ENCODE results near the gene CRYBG1.
"Not testable (repeated sequence)": the region's sequence is repeated elsewhere in the genome, so short reads cannot be mapped to it uniquely, and the experiment has no call there.

CRYBG1 gene

DNA sequence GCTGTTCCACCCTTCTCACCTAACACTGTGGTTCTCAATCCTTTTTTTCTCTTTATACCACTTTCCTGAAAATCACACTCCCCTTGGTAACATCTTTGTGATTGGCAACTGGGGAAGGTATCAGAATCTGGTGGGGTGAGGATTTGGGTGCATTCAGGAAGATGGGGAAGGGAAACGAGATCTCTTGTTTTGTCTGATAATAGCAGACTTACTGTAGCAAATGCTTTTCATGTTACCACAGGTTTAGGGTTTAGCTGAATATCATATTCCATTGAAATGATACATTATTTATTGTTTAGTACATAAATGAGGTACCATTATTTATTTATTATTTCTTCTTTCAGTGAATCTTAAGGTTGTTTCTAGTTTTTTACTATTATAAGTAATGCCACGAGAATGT lies 168.0 kb downstream of the CRYBG1 start:
- no peak for DNase-seq

DNA sequence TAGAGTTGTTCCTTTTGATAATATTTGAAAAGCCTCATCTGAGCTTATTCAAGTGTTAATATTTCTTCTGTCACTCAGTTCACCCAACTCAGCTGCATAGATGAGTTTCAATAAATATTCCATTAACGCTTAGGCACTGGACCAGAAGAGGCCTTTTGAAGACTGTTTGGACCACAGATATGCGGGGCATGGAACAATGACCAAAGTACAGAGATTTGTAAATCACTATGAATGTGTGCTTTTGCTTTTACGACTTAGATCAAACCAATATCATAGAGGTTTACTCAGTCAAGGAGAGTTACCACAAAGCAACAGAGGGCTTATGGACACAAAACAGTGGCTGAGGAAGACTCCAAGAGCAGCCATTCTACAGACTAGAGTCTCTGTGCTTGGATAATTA lies 168.9 kb downstream of the CRYBG1 start:
- no peak for DNase-seq

DNA sequence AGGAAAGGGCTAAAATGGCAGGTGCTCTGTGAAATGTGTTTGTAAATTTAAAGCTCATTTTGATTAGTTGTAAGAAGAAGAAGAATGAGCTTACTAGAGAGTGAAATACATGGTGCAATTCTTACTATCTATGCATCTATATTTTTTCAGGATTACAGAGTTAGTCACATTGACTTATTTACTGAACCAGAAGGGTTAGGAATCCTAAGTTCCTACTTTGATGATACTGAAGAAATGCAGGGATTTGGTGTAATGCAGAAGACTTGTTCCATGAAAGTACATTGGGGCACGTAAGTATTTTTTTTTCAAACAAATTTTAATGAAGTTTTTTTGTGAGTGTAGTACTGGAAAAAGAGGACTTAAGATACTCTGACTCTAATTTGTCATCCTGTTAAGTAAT lies 169.5 kb downstream of the CRYBG1 start:
- no peak for DNase-seq

DNA sequence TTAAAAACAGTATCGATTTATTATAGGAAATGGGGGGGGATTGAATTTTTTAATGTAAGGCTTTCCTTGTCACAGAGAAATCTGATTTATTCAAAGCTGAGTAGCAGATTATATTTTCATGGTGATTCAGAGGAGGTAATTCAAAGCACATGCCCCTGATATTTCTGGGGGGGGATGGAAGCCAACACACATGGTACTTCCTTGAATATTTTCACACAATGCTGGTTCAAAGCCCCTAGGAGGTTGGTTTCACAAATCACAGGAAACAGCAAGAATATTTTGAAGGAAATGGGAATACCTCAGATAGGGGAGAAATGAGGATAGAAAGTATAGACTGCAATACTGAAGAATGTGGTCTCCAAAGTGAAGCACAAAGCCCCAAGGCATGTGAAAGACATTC lies 170.0 kb downstream of the CRYBG1 start:
- DNase-seq = no peak

DNA sequence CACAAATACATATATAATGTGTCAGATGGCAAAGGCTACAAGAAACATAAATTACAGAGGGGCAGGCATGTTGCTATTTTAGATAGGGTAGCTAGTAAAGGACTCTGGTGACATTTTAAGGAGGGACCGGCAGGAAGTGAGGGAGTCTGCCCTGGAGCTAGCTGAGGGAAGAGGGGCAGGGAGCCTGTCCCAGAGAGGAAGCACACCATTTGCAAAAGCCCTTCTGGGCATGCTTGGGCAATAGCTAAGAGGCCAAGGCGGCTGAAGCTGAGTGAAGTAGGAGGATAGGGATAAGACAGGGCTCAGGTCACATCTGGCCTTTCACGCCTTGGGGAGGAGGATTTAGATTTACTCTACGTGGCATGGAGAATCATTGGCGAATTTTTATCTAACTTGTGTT lies 172.5 kb downstream of the CRYBG1 start:
- no peak for DNase-seq

DNA sequence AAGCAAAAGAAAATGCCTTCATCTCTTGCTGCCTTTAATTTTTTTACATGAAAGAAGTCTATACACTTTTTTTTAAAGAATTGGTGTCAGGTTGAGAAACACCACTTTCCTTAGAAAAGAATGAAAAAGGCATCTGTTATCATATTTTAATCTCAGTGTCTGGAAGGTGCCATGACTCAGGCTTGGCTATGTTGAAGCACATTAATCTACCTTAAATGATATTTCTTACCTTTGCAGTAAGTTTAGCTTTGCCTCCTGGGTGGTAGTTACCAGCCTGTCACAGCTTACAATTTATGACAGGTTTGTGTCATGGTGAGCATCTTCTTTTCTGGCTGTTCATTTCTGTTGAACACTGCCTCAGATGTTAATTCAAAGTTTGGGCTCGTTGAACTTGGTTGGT lies 173.5 kb downstream of the CRYBG1 start:
- DNase-seq = no peak

DNA sequence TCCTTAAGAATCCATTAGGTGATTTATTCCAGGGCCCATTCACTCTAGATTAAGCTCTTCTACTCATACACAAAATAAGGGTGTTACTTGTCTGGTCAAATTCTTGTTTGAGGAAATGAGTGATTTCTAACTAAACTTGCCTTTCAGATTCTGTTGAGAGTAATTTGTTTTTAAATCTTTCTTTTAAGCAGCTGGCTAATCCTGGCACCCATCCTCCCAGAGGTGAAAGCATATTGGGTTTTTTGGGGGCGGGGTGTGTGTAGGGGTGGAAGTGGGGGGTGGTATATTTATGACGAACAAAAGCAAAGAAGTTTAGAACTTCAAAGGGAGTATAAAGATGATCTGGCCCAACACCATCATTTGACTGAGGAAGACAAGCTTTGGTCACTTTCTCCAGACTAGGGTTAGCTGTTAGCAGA lies 174.1 kb downstream of the CRYBG1 start:
- no peak for DNase-seq

DNA sequence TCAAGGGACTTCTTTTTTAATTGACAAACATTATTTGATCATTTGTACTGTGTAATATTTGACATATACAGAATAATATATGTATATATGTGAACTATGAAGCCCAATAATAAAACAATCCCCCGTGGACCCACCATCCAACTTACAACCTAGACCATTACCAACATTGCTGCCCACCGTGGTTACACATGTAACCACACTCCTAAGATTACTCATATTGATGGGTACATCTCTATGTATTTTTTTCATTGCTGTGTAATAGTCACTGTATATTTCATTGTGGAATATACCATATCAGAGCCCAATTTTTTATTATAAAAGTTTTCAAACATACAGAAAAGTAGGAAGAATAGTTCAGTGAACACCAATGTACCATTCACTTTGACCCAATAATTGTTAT lies 174.5 kb downstream of the CRYBG1 start:
- no peak for DNase-seq

DNA sequence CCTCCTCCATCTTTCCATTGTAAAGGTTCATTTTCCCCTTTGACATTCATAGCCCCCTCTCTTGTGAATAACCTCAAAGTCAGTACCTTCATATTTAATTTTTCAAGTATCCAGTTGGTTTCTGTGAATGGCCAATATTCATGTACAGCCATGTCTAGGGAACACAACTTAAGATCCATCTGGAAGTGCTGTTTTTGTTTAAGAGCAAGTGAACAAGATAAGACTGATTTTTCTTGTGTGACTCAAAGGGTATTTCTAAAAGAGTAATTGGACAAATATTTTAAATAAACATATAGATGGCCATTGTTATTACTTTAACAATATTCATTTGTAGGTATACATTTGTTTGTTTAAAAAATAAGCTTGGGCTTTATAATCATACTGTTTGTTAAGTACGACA lies 175.8 kb downstream of the CRYBG1 start:
- DNase-seq = no peak

DNA sequence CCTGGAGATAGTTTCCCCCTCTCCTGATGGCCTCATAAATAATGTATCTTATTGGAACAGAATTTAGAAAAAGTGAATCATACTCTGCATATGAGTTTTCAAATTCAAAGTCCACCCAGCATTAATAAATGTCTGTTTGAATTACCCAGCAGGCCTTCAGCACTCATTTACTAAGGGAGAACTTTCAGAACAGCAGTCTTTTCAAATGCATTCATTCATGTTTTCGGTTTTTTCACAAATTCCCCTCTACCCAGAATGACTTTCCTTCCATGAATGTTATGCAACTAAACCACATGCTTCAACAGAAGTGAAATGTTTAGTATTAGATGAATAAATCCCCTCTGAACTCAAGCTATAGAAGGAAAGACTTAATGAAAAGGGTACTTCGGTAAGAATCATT lies 176.3 kb downstream of the CRYBG1 start:
- no peak for DNase-seq

DNA sequence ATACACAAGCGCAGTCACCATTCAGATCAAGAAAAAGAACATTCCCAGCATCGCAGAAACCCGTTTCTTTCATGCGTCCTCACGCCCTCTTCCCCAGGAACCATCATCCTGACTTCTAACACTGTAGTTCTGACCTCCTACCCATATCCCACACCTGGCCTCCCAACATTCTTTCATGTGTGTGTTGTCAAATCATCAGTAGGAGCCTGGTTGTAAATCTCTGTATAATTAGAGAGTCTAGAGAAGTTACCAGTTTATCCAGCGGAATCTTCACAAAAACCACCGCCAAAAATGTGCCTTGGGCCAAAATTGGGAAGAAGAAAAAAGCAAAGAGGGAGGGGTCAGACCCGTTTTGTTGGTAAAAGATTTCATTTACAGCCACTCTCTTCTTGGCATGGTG lies 177.1 kb downstream of the CRYBG1 start:
- DNase-seq = no peak

DNA sequence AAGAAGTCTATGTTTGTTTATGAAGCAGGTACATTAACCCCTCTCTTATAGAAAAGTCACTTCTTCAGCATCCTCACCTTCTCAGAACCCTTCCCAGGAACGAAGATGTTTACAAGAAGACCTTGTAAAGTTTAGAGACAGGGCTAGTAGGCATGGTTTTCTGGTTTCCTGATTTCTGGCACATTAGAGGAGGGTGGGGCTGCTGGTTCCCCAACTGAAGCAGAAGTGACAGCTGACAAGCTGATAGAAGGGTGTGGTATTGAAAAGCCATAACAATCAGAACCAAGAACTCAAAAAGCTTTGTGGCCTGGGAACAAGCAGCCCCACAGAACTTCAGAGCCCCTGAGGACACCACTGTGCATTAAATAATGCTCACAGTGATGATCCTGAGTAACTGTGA lies 177.6 kb downstream of the CRYBG1 start:
- DNase-seq = no peak

DNA sequence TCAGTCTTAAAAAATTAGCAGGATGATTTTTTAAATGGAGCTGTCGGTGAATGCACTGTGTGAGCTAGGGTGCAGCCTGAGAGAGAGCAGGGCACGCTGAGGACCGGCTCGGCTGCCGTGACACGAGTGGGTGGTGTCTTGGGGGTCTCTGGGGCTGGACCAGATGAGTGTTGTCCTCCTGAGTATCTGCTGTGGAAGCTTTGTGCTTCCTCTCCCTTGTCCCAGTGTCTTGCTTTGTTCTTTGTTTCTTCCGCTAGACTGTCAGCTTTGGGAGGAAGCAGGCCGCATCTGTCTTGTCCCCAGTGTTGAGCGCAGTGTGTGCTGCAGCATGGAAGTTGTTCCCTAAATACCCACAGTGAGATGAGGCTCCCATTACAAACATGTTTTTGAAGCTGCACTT lies 179.4 kb downstream of the CRYBG1 start:
- no peak for DNase-seq

DNA sequence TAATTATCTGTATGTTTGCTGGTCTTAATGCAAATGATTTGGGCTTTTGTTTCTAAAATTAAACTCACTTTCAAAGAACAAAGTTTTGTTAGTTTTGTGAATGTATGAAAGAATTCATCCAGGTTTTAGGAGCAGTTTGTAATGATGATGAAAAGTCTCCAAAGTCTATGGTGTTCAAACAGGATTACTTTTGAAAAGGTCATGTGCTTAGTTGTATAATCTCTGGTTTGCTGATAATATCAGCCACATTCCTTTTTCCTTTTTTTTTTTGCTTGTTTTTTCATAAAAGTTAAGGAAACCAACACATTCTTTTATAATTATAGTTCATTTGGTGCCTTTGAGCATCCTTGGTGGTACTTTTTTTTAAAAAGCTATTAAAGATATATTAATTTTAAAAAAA lies 179.9 kb downstream of the CRYBG1 start:
- DNase-seq = no peak

DNA sequence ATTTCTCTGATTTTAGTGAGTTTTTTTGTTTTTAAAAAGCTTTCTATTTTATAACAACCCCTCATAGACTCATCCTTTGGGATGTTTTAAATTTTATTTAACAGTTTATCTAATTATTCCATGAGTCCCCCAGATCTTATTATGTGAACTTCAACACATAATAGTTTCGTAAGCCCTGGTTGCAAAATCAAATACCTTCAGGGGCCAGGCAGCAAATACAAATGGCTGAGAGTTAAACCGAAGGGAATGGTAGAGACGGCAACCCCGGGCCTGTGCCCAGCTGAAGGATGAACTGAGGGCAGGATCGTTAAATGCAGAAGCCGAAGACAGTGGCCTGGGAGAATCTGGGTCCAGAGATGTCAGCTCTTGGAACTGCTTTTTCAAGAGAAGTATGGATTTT lies 180.4 kb downstream of the CRYBG1 start:
- no peak for DNase-seq

DNA sequence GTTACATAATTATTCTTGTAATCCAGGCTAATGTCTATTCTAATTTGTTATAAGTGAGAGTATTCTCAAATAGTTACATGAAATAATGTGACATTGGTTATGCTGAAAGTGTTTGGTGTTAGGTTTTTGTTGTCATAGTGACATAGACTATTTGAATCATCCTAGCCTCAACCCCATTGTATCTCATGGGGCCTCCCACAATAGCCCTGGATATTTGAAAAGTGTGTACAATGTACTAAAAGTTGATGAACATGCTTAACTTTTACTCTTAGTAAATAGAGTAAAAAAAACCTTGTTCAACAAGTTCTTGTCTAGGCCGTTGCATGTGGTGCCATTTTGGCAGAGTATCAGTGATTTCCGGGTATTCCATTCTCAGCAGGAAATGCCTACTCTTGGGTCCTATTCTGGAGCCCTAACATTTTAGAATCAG lies 185.8 kb downstream of the CRYBG1 start:
- no peak for DNase-seq

DNA sequence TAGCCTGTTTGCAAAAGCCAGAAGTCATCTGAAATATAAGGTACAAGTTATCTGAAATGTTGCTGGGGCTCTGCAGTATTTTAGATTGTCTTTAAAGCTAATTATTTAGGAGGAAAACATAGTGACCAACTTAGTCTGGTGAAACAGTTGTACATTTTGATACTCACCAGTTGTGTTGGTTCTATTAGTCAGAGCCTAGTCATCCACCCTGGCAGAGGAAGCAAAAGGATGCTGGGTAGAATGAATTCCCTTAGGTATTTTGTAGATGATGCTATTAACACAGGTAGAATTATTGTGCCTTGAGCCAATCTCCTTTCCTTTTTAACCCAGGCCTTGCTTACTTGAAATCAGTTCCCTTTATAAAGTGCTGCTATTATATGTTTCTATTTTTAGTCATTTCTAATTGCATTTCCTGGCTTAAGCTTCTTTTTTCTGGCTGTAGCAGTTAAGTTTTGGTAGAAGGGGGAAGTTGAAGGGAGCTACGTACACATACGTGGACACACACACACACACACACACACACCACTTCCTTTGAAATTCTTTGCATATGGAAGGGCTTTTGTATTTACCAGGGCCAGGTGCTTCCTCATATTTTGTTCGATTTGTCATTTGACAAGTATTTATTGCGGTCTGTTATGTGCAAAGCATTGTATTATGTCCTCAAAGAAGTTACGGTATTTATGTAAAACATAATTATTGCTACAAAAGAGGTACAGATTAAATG lies 186.3 kb downstream of the CRYBG1 start:
- DNase-seq = no peak

DNA sequence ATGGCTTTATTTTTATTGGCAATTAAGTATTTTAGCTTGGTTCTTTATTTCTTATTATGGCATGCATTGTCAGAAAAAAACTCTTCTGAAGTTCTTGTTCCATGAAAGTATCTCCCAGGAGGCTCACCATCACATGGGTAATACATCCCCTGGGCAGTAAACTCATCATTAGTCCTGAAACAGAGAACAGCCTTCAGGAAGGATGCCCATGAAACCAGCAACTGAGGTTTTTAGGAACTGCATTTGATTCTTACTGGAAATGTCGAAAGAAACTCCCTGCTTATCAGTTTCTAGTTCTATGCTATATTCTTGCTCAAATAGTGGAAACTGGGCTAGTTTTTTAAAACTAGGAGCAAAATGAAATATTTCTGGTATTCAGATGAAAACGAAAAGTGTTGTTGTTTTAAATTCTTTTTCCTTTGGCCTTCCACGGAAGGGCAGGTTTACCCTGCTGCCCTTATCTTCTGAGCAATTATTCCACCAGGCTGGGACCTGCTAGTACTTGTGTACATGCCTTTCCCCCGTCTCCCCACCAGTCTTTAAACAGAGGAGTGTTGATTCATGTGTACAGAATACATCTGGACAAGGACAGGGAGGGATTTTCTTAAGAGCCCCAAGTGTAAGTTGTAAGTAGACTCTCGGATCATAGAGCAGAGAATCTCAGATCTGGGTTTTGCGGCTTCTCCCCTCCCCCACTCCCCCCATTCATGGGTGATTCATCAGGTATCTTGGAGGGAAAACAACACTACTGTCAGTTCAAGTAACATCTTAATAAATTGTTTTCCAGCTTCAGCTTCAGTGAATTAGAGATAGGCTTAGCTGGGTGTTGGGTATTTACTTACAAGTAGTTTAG lies 187.3 kb downstream of the CRYBG1 start:
- no peak for DNase-seq

DNA sequence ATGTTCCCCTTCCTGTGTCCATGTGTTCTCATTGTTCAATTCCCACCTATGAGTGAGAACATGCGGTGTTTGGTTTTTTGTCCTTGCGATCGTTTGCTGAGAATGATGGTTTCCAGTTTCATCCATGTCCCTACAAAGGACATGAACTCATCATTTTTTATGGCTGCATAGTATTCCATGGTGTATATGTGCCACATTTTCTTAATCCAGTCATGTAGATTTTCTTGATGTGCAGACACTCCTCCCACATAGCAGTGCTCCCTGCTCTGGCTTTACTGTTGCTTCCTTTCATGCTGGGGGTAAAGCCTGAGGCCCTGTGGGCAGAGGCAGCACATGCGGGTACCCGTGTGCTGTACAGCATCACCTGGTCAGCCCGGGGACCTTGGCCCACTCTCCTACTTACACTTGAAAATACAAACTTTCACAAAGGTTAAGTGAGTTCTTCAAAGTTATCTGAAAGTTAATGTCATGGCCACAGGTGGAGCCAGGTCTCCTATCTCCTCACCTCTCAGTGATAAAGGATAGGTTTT lies 188.5 kb downstream of the CRYBG1 start:
- not testable (repeated sequence) for DNase-seq

DNA sequence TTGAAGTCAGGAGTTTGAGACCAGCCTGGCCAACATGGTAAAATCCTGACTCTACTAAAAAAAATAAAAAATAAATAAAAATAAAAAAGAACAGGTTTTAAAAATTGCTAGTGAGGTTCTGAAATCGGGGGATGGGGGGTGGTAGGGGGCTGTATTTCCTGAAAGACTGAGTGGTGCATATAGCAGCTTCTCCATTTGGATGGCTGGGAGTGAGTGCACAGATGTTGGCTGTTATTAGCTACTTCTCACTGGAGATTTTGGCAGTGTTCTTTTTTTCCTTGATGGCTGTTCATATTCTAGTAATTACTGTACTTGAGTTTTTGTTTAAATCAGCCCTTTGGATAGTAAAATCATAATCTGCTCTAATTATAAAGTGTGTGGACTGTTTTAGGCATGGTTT lies 189.0 kb downstream of the CRYBG1 start:
- DNase-seq = no peak

DNA sequence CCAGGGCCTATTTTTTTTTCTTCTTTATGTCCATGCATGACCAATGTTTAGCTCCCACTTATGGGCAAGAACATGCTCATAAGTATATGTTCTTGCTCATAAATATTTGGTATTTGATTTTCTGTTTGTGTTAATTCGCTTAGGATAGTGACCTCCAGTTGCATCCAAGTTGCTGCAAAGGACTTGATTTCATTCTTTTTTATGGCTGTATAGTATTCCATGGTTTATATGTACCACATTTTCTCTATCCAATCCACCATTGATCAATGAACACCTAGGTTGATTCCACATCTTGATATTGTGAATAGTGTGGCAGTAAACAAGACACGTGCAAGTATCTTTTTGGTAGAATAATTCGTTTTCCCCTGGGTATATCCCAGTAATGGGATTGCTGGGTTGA lies 190.6 kb downstream of the CRYBG1 start:
- no peak for DNase-seq

DNA sequence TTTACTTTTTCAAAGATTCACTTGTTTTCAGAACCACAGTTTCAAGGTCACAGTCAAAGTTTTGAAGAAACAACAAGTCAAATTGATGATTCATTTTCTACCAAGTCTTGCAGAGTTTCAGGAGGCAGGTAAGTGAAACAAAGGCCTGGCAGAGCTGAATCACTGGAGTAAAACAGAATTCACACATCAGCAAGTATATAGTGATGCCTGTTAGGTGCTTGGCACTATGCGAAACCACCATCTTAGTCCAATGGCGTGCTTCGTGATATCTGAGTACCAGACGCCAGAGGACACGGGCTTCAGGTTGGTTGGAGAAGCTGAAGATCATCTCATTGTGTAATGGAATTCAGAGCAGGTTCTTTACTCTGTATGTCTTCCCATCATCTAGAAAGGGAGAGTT lies 192.9 kb downstream of the CRYBG1 start:
- DNase-seq = no peak

DNA sequence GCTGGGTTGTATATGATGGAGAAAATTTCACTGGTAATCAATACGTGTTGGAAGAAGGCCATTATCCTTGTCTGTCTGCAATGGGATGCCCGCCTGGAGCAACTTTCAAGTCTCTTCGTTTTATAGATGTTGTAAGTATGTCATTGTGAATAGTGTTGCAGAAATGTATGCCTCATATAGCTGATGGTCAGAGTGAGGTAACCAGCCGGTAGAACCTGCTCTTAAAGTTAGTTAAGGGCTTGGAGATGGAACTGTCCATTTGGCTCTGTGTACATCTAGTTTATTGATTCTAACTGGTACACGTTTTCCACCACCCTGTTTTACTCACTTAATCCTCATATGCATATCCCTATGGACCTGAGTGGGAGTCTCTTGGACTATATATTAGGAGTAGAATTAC lies 195.2 kb downstream of the CRYBG1 start:
- no peak for DNase-seq

DNA sequence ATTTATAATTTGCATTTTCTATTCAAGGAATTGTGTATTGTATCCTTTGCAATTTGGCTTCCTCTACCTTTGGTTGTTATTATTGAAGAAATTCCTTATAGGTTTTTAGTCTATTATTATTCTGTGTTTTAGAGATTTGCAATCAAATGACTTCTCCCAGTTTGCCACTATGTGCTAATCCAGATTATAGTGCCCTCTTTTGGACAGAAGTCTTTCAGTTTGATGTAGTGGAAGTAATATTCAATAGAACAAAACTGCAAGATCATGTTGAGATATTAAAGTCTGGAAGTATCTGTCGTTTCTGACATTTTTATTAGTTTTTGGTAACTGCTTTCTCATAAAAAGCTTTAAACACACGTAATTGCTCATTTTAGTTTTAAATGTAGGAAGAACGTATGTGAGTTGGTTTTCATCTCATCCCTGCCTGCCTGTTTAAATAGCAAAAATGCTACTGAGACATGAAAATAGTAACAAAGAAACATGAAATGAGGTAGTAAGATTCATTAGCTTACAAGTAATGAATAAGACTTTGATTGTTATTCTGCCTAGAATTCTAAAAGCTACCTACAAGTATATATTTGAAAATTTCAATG lies 195.9 kb downstream of the CRYBG1 start:
- DNase-seq = no peak
